KG1 (cell line): Measurements from ENCODE around the gene SKP1.
A peak's percentile ranks its signal among the peaks of the same experiment; 100 is the strongest.

Source experiments
- DNase-seq: peaks from one replicate; lab custom pipeline; 2025; lab: John Stamatoyannopoulos, UW

Gene SKP1

DNA sequence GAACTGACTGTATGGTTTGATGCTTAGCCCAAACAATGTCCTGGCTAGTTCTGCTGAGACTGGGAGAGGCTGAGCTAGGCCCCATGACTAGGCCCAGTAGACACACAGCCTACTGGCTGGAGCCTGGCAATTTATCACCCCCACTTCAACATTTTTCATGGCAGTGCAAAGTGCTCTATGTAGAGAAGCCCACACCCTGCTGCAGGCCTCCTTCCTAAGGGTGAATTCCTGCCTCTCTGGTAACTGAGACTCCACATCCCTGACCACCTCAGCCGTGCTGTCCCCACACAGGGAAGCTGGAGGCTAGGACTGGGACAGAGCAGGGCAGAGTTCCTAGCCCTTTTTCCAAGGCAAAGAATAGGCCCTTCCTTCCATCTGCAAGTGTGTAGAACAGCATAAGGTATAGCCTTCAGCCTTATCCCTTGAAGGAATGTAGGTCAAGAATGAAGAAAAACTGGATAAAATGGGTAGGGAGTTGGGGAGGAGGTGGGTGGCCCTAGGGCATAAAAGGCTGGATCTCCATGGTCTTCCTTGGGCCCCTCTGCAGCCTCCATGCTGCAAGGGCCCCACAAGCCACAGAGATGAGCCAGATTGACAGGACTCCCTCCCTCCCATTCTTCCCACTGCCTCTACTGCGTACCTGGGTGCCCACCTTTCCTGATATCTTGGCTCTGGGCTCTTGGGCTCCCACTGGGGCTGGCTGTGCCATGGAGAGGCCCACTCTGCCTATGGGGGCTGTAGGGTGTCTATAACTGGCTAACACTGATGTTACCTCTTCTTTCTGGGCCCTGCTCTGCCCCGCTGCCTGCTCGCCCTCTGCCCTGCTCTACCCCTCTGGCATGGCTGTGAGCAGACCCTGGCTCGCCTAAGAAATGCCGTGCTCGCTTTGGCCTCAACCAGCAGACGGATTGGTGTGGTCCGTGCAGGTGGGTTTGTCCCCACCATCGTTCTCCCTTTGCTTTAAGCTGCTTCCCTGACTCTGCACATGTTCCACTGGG is 32.5 kb downstream of the SKP1 start:
- DNase-seq: no peak

DNA sequence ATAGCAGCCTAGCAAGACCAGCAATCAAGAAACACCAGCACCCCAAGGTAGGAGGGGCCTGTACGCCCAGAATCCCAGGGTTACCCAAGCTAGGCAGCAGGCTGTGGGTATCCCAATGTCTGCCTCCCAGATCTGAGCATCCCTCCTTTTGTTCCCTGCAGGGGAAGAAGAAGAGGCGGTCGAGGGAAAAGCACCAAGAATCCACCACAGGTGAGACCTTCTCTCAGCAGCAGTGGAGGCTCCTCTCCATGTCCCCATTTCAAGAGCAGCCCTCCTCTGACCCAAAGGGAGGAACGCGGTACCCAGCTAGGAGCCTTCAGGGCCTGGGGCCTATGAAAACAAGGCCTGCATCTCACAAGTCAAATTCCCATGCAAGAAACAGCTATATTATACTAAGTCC is 33.3 kb downstream of the SKP1 start:
- no peak for DNase-seq

DNA sequence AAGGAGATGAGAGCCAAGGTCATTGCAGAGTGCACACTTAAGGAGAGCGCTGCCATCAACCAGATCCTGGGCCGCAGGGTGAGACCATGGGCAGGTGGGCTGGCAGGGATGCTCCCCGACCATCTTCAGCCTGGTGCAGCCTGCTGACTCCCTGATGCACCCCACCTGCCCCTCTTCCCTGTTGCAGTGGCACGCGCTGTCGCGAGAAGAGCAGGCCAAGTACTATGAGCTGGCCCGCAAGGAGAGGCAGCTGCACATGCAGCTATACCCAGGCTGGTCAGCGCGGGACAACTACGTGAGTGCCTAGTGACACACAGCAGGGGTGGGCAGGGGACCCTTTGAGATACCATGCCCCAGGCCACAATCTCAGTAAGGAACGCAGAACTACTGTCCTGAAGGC is 33.9 kb downstream of the SKP1 start:
- no peak for DNase-seq

DNA sequence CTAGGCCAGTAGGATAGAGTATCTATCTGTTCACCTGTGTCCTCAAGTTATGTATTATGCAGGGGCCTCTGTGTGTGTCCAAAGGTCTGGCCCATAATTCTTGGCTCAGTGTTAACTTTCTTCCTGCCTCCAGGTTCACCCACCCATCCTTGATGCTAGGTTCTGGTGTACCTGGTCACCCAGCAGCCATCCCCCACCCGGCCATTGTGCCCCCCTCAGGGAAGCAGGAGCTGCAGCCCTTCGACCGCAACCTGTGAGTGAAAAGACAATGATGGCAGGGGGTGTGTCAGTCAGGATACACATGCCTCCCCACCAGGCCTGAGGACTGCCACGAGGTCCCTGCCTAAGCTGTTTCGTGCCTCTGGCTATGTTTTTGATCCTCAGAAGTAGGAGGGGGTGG is 34.7 kb downstream of the SKP1 start:
- no peak for DNase-seq

DNA sequence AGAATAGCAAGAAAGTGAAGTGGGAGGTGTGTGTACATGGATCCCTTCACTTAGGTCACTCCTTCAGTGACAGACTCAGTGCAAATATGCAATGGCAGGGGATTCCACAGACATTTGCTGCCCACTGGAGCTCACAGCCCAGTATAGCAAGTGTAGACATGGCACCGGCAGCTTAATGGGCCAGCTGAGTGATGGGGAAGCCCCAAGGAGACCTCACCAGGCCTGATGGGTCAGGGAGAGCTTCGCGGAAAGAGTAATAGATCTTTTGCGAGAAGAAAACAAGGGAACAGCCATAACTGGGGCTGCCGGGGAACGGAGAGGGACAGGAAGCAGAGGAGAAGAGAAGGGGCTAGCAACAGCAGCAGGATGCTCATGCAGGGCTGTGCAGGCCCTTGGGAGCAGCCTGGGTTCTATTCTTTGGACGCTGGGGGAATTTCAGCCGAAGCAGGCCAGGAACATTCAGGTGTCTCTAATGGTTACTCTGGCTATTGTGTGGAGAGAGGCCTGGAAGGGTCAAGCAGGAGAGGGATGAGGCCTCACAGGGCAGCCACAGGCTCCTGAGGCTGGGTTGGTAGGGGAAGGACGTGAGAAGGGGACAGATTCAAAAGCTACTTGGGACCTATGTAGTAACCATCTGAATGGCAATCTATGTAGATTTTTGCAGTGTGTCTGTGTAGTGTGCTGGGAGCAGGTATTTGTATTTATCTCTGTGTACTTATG is 35.3 kb downstream of the SKP1 start:
- no peak for DNase-seq

DNA sequence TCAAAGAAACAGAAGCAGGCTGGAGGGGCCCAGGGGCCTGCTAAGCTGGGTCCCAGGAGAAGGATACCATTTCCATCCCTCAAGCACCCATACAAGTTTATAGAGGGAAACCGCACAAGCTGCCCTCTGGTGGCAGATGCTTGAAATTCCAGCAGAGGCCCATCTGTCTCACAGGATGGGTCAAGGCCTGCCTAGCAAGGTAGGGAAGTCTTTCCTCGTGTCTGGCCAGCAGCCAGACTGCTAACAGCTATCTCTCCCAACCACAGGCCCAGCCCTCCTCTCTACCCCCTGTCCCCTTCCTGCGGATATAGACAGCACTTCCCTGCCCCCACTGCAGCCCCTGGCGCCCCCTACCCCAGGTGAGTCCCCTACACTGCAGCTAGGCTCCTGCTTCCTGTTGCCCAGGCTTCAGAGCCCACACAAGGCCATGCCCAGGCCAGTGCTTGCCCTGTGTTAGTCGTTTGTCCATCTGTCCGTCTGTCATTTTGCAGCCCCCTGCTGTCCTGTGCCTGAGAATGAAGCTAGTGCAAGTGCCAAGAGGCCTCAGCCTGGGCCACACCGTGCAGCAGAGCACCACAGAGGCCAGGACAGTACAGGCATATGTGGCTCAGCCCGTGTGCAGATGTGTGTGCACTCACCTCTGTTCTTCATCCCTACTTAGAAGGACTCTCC is 36.1 kb downstream of the SKP1 start:
- peak; percentile 10 for DNase-seq

- no peak for DNase-seq
Observed at GRCh38 chr5:134139891-134140469, 36.8 kb downstream of the SKP1 start.

DNA sequence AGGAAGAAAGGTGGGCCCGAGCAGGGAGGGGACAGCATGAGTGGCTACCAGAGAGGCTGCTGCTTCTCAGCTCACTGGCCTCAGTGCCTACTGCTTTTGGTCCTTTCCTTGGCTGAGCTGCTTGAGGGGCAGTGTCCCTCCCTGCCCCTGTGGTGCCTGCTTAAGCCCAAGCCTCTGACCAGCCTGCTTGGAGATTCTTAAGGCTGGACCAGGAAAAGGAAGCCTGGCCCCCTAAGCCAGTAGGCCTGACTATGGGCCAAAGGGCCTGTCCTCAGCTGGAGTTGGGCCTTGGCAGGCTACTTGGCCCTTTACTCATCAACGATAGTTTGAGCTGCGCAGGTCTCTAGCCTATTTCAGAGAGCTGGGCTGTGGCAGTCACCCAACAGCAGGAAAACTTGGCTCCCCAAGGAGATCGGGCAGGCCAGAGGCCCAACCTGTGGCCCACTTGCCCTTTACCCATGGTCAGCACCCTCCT is 37.3 kb downstream of the SKP1 start:
- no peak for DNase-seq

DNA sequence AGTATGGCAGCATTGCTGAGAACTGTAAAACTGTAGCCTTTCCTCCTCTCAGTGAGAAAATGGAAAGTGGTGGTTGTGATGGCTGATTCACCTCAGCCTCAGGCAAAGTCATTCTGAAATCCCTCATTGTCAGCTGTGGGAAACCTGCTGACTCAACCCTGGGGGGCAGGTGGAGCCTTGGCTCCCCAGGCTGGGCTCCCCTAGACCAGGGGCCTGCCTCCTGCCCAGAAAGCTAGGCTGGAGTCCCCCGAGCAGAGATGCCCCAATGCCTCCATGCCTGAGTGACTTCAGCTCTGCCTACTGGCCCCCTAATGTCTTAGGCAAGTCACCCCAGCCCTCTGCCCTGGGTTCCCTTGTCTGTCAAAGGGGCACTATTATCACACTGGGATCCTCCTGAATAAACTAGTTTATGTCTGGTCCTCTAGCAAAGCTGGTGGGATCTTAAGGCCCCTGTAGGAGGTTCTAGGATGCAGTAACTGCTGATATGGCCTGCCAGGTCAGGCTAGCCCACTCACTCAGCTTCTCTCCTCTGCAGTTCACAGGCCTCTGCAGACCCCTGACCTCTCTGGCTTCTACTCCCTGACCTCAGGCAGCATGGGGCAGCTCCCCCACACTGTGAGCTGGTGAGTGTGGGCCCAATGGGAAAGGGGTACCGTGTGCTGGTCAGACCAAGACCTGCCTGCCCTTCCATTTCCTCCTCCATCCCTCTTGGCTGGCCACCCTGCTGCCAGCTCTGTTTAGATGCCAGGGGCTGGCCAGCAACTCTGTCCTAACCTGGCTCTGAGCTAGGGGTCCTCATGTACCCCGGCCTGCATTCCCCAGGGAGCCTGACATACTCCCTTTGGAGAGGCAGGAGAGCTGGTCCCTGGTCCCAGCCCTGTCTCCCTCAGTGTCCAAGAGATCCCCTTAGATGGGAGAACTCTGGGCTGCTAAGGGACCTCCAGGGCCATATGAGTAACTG is 38.1 kb downstream of the SKP1 start:
- no peak for DNase-seq

GRCh38 chr5:134136771-134137170 is 40.0 kb downstream of the SKP1 start:
- DNase-seq: no peak

DNA sequence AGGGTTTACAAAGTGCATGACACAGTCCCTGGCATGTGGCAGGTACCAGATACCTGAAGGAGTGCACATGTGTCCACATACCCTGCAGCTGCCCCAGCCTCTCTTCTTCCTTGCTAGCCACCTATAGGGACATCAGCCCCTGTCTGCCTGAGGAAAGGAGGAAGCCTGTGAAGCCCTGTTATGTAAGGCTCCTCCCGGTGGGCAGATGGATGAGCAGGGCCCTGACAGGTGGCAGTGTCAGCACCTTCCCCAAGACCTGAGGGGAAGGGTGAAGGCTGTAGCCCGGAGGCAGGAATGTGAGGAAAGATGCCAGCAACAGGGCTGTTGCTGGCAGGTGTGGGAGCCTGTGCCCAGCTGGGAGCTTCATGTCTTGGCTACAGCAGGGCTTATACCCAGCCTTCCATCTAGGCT is 40.5 kb downstream of the SKP1 start:
- no peak for DNase-seq

DNA sequence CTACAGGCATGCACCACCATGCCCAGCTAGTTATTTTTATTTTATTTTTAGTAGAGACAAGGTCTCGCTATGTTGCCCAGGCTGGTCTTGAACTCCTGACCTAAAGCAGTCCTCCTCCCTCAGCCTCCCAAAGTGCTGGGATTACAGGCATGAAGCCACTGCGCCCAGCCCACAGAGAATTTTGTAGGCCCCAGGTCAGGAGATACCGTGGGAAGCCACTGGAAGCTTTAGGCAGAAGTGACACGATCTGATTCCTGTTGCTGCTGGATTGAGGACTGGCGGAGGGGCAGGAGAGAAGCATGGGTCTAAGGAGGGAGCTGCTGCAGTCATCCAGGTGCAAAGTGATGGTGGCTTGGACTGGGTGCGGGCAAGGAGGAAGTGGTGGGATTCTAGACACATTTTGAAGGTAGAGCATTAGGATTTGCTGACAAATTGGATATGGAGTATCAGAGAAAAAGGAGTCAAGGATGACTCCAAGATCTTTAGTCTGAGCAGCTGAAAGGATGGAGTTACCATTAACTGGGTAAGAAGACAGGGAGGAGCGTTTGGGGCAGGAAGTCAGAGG is 41.6 kb downstream of the SKP1 start:
- no peak for DNase-seq

GRCh38 chr5:134133995-134134541 is 42.7 kb downstream of the SKP1 start:
- DNase-seq: no peak

- no peak for DNase-seq
Observed at GRCh38 chr5:134133188-134133994, 43.4 kb downstream of the SKP1 start.

GRCh38 chr5:134132372-134133187 is 44.2 kb downstream of the SKP1 start:
- DNase-seq: no peak

- no peak for DNase-seq
Observed at GRCh38 chr5:134131578-134132350, 45.0 kb downstream of the SKP1 start.

GRCh38 chr5:134131165-134131564 is 45.6 kb downstream of the SKP1 start:
- no peak for DNase-seq
